A549 (cell line): Measurements from ENCODE around the gene MYH14. TPM values are rescaled to one million over a fixed set of nuclear protein-coding genes. Genes with fewer than 3 reads are reported as not detected.

ENCODE experiments used
- ATAC-seq, 2 experiments: fragments of 200-7000 bp in 1 of 2; fragments of >200 bp in 1 of 2; cut with Nextera tagmentation in 1 of 2; cut with Tn5 transposase in 1 of 2; 3 replicates each; pipeline versions ENCODE4 v1.8.0 to v1.9.1; 2018 to 2020; ENCODE audit warnings: mild to moderate bottlenecking in 1 of 2, moderate library complexity in 1 of 2
- CTCF ChIA-PET: fragments of 300-600 bp; sonication (Branson Sonifier 250); formaldehyde crosslinking; extraction: SDS; loops from one replicate; lab custom pipeline; 2021; ENCODE audit warnings: antibody characterized with exemption, inconsistent platforms; lab: Yijun Ruan, JAX
- POLR2A ChIA-PET: fragments of 350-600 bp; formaldehyde crosslinking; extraction: SDS; loops from one replicate; lab custom pipeline; 2021; ENCODE audit warnings: antibody characterized with exemption, inconsistent platforms; lab: Yijun Ruan, JAX
- DNase-seq, 2 experiments: peaks; one replicate each; pipeline versions ENCODE4 v3.0.0 to v3.0.0-alpha.2; 2011 to 2016; ENCODE audit warnings: low read depth in 1 of 2, low spot score in 1 of 2
- FAIRE-seq: peaks from 2 replicates; lab custom pipeline; 2011; peaks lifted over from hg19 to GRCh38; lab: Jason Lieb, UNC
- H3K27ac ChIP-seq, 2 experiments: fragments of >200 bp; sonication (Bioruptor Twin); formaldehyde crosslinking; 3 replicates each; pipeline ENCODE4 v1.5.1; 2016 to 2017
- H3K4me1 ChIP-seq: fragments of >200 bp; sonication (Bioruptor Twin); formaldehyde crosslinking; 3 replicates; pipeline ENCODE4 v1.6.1; 2016
- H3K4me2 ChIP-seq: fragments of >200 bp; sonication (Bioruptor Twin); formaldehyde crosslinking; 3 replicates; pipeline ENCODE4 v1.6.1; 2016
- H3K4me3 ChIP-seq: fragments of >200 bp; sonication (Bioruptor Twin); formaldehyde crosslinking; 3 replicates; pipeline ENCODE4 v1.5.1; 2016
- H3K9me3 ChIP-seq: fragments of >200 bp; sonication (Bioruptor Twin); formaldehyde crosslinking; 3 replicates; pipeline ENCODE4 v1.6.1; 2016
- CEBPB ChIP-seq, 2 experiments: fragments of >200 bp in 1 of 2; sonication (Bioruptor Twin) in 1 of 2; formaldehyde crosslinking in 1 of 2; IDR thresholded peaks; 2 replicates each; pipeline ENCODE4 v1.6.1; 2012 to 2016
- CHD2 ChIP-seq: fragments of 150-350 bp; IDR thresholded peaks from 2 replicates; pipeline ENCODE4 v1.6.1; 2014; ENCODE audit warnings: low read length; ENCODE audit not compliant: partially characterized antibody
- CHD4 ChIP-seq: fragments of 200-600 bp; sonication (generic); IDR thresholded peaks from 2 replicates; pipeline ENCODE4 v1.6.1; 2016; ENCODE audit warnings: antibody characterized with exemption, mild to moderate bottlenecking, borderline replicate concordance
- CTCF ChIP-seq: fragments of >200 bp; sonication (Bioruptor Twin); formaldehyde crosslinking; IDR thresholded peaks from 3 replicates; pipeline ENCODE4 v1.5.1; 2016
- EHMT2 ChIP-seq: fragments of 200-600 bp; sonication (generic); IDR thresholded peaks from 2 replicates; pipeline ENCODE4 v1.6.1; 2016; ENCODE audit warnings: antibody characterized with exemption, low read depth, mild to moderate bottlenecking, moderate library complexity
- EP300 ChIP-seq, 2 experiments: fragments of >200 bp; sonication (Bioruptor Twin); formaldehyde crosslinking; IDR thresholded peaks; 2 replicates in 1 of 2; 3 replicates in 1 of 2; pipeline ENCODE4 v1.6.1; 2016 to 2017
- ESRRA ChIP-seq: fragments of 150-350 bp; IDR thresholded peaks from 2 replicates; pipeline ENCODE4 v1.6.1; 2014; ENCODE audit warnings: mild to moderate bottlenecking, low read length, borderline replicate concordance
- FOSB ChIP-seq: fragments of 250-450 bp; sonication (Bioruptor Pico); IDR thresholded peaks from 2 replicates; pipeline ENCODE4 v1.5.0; 2020; ENCODE audit warnings: mild to moderate bottlenecking, moderate library complexity
- FOSL2 ChIP-seq, 2 experiments: fragments of 450-650 bp in 1 of 2; fragments of >200 bp in 1 of 2; sonication (Bioruptor Twin) in 1 of 2; formaldehyde crosslinking; IDR thresholded peaks; 2 replicates each; pipeline versions ENCODE4 v1.5.0 to v1.6.1; 2016 to 2020; ENCODE audit warnings: mild to moderate bottlenecking in 1 of 2, moderate library complexity in 1 of 2
- GATA3 ChIP-seq: IDR thresholded peaks from 2 replicates; pipeline ENCODE4 v1.6.1; 2012; ENCODE audit warnings: borderline replicate concordance
- HDAC2 ChIP-seq: fragments of 200-600 bp; sonication (generic); IDR thresholded peaks from 2 replicates; pipeline ENCODE4 v1.6.1; 2016
- HES2 ChIP-seq: fragments of >200 bp; sonication (Bioruptor Twin); formaldehyde crosslinking; IDR thresholded peaks from 2 replicates; pipeline ENCODE4 v1.6.1; 2016
- HOXB13 ChIP-seq: fragments of 250-450 bp; sonication (Bioruptor Pico); IDR thresholded peaks from 2 replicates; pipeline ENCODE4 v1.5.0; 2020; ENCODE audit warnings: low read depth, mild to moderate bottlenecking, moderate library complexity
- JUN ChIP-seq, 2 experiments: fragments of >200 bp; sonication (Bioruptor Twin); formaldehyde crosslinking; IDR thresholded peaks; 2 replicates in 1 of 2; 3 replicates in 1 of 2; pipeline ENCODE4 v1.6.1; 2016 to 2017
- KDM1A ChIP-seq: fragments of 200-600 bp; sonication (generic); IDR thresholded peaks from 2 replicates; pipeline ENCODE4 v1.6.1; 2016; ENCODE audit warnings: low read depth, mild to moderate bottlenecking
- MAFK ChIP-seq: fragments of 450-650 bp; IDR thresholded peaks from 2 replicates; pipeline ENCODE4 v1.6.1; 2014; ENCODE audit not compliant: partially characterized antibody
- MAX ChIP-seq: IDR thresholded peaks from 2 replicates; pipeline ENCODE4 v1.6.1; 2012
- MYC ChIP-seq: IDR thresholded peaks from 2 replicates; pipeline ENCODE4 v1.6.1; 2012; ENCODE audit warnings: mild to moderate bottlenecking, inconsistent platforms, low read length, improper control_type of control experiment, borderline replicate concordance
- PBX3 ChIP-seq: IDR thresholded peaks from 2 replicates; pipeline ENCODE4 v1.6.1; 2012
- PHF8 ChIP-seq: fragments of 200-600 bp; sonication (generic); IDR thresholded peaks from 2 replicates; pipeline ENCODE4 v1.6.1; 2016; ENCODE audit warnings: low read depth, mild to moderate bottlenecking, antibody characterized with exemption, moderate library complexity, borderline replicate concordance
- POLR2A ChIP-seq: IDR thresholded peaks from 2 replicates; pipeline ENCODE4 v1.6.1; 2012; ENCODE audit warnings: mild to moderate bottlenecking, low read length
- POLR2AphosphoS2 ChIP-seq: conservative IDR thresholded peaks from 2 replicates; pipeline ENCODE4 v1.6.1; 2012; ENCODE audit warnings: low read length, improper control_type of control experiment, inconsistent platforms
- RARB ChIP-seq: fragments of 250-450 bp; sonication (Bioruptor Pico); IDR thresholded peaks from 2 replicates; pipeline ENCODE4 v1.8.0; 2021; ENCODE audit warnings: mild to moderate bottlenecking, moderate library complexity
- SREBF2 ChIP-seq: fragments of 450-650 bp; IDR thresholded peaks from 2 replicates; pipeline ENCODE4 v1.6.1; 2014; ENCODE audit warnings: mild to moderate bottlenecking, moderate library complexity
- TFCP2L1 ChIP-seq: fragments of 250-450 bp; sonication (Bioruptor Pico); IDR thresholded peaks from 2 replicates; pipeline ENCODE4 v1.5.0; 2021; ENCODE audit warnings: mild to moderate bottlenecking
- ZFP36 ChIP-seq: fragments of 450-650 bp; IDR thresholded peaks from 2 replicates; pipeline ENCODE4 v1.6.1; 2014; ENCODE audit warnings: borderline replicate concordance; ENCODE audit not compliant: partially characterized antibody
- WGBS: methylation state at CpG from one replicate; pipeline ENCODE4 v1.1.6; 2017; ENCODE audit errors: missing lambda C conversion rate; 5-methylcytosine and 5-hydroxymethylcytosine counted together
- polyA plus RNA-seq, 4 experiments: library from polyadenylated mRNA; depleted of rRNA in 3 of 4; stranded (reverse); fragments of >200 nt; fragmentation: RNase III in 1 of 4; extraction: RNeasy Plus Mini Kit Qiagen cat#74134 plus additional on column Dnase treatment in 1 of 4; gene quantifications; 2 replicates in 3 of 4; 3 replicates in 1 of 4; pipeline ENCODE4 v1.2.3, GENCODE V29; 2011 to 2017

MYH14 gene
- polyA plus RNA-seq, 2 of the 4 experiments (the other 2 are of a cell fraction) = 4.0 to 7.0 TPM

- H3K9me3 ChIP-seq = no peaks in the 10 kb centered on the region
- no peak for FAIRE-seq
- H3K4me2 ChIP-seq = no peak overlapping the region
- H3K27ac ChIP-seq = no peak overlapping the region
- peaks cover 8% of the 10 kb centered on the region; the same call in 2 of the 3 replicates for H3K4me1 ChIP-seq
- POLR2A ChIA-PET = no interaction called here
- 76% methylated on average over 15 of the region's 16 CpGs for WGBS
- CTCF ChIA-PET = interaction anchor here (1.0 to 1.6 kb wide), 3 partner anchors 90 to 125 kb away, joined by 3 to 6 read pairs (median 4); partner anchors contain the start of gene KCNC3
- no peak for ATAC-seq
- DNase-seq = no peak
- no peak overlapping the region for H3K4me3 ChIP-seq
- TF ChIP-seq KDM1A (no peak), PHF8 (no peak), POLR2A (no peak), JUN (IDR thresholded peaks at IDR 0.05) (no peak), MAX (no peak), MAFK (no peak), CEBPB (IDR thresholded peaks at IDR 0.05) (no peak), PBX3 (no peak), FOSL2 (IDR thresholded peaks at IDR 0.05) (no peak), FOSL2 (CRISPR knock-in tag; IDR thresholded peaks at IDR 0.05) (no peak), HES2 (no peak), HOXB13 (CRISPR knock-in tag) (no peak), POLR2AphosphoS2 (no peak), CTCF (no peak), TFCP2L1 (CRISPR knock-in tag) (no peak)
These were observed 28.4 kb downstream of the MYH14 start for GRCh38 chr19:50231821-50232220.

- TF ChIP-seq JUN (IDR thresholded peaks at IDR 0.05) (no peak), ZFP36 (no peak), ESRRA (no peak), RARB (CRISPR knock-in tag) (no peak), EHMT2 (no peak), MYC (no peak)
- TF ChIP-seq, all 56 proteins: peak for 0
- no peak overlapping the region for H3K4me3 ChIP-seq
- 47% methylated on average over 3 of the region's 3 CpGs for WGBS
- H3K4me2 ChIP-seq = no peak overlapping the region
- H3K4me1 ChIP-seq = peaks cover 8% of the 10 kb centered on the region; the same call in 2 of the 3 replicates
- ChIA-PET CTCF (interaction anchor here (0.8 to 1.6 kb wide), 6 partner anchors 17 to 125 kb away, joined by 3 to 6 read pairs (median 4); partner anchors contain the start of gene KCNC3), POLR2A (no interaction called here)
- no peak overlapping the region for H3K27ac ChIP-seq
- ATAC-seq (no peak), DNase-seq (no peak), FAIRE-seq (no peak)
- H3K9me3 ChIP-seq = no peaks in the 10 kb centered on the region
These were observed 29.2 kb downstream of the MYH14 start for GRCh38 chr19:50232600-50232999.

GRCh38 chr19:50233308-50233910 is 30.0 kb downstream of the MYH14 start:
- DNase-seq (no peak), FAIRE-seq (no peak), ATAC-seq (no peak)
- CTCF ChIA-PET = interaction anchor here (0.8 to 1.6 kb wide), 5 partner anchors 16 to 124 kb away, joined by 3 to 6 read pairs (median 4); partner anchors contain the start of gene KCNC3
- Histone ChIP-seq H3K9me3 (no peaks in the 10 kb centered on the region), H3K4me1 (peaks cover 8% of the 10 kb centered on the region; the same call in 2 of the 3 replicates), H3K4me3 (no peak overlapping the region), H3K27ac (no peak overlapping the region), H3K4me2 (no peak overlapping the region)
- 81% methylated on average over 21 of the region's 23 CpGs for WGBS
- TF ChIP-seq PBX3 = no peak
- no peak for TF ChIP-seq PHF8
- TF ChIP-seq SREBF2 = no peak
- TF ChIP-seq HDAC2 = no peak
- TF ChIP-seq FOSB = no peak
- no peak for TF ChIP-seq ESRRA
- TF ChIP-seq MAX = no peak
- no peak for TF ChIP-seq JUN (IDR thresholded peaks at IDR 0.05)
- no peak for TF ChIP-seq EP300 (IDR thresholded peaks at IDR 0.05)
- TF ChIP-seq POLR2A = no peak
- no peak for TF ChIP-seq CHD2
- no peak for TF ChIP-seq CHD4
- no peak for TF ChIP-seq GATA3
- POLR2A ChIA-PET = no interaction called here
